WTC11 (cell line): Measurements from ENCODE around the gene OSCAR. TPM values are rescaled to one million over a fixed set of nuclear protein-coding genes. Genes with fewer than 3 reads are reported as not detected.

ENCODE experiments used
- ATAC-seq: fragments of 200-7000 bp; cut with Tn5 transposase; 2 replicates; pipeline ENCODE4 v1.10.0; 2021; ENCODE audit warnings: mild to moderate bottlenecking, moderate library complexity
- CTCF ChIA-PET: fragments of 300-600 bp; sonication (Branson Sonifier 250); formaldehyde crosslinking; loops from one replicate; lab custom pipeline; 2021; ENCODE audit warnings: antibody characterized with exemption; lab: Charles Lee
- POLR2A ChIA-PET: fragments of 350-600 bp; sonication (Branson Sonifier 250); formaldehyde crosslinking; loops from one replicate; lab custom pipeline; 2021; ENCODE audit warnings: antibody characterized with exemption; lab: Charles Lee
- DNase-seq: peaks from one replicate; pipeline ENCODE4 v3.0.0; 2021; ENCODE audit warnings: low spot score
- H3K27ac Mint-ChIP-seq: 2 replicates; pipeline ENCODE4 v1.8.0; 2021; ENCODE audit warnings: mixed read lengths
- H3K27me3 Mint-ChIP-seq: 2 replicates; pipeline ENCODE4 v1.8.0; 2021; ENCODE audit warnings: low read depth, mild to moderate bottlenecking, moderate library complexity, mixed read lengths
- H3K36me3 Mint-ChIP-seq: 2 replicates; pipeline ENCODE4 v1.8.0; 2021; ENCODE audit warnings: mixed read lengths
- H3K4me1 Mint-ChIP-seq: 2 replicates; pipeline ENCODE4 v1.8.0; 2022; ENCODE audit warnings: mixed read lengths
- H3K4me3 Mint-ChIP-seq: 2 replicates; pipeline ENCODE4 v1.8.0; 2021; ENCODE audit warnings: mild to moderate bottlenecking, moderate library complexity, mixed read lengths
- H3K9me3 Mint-ChIP-seq: 2 replicates; pipeline ENCODE4 v1.8.0; 2021; ENCODE audit warnings: mixed read lengths
- ATF1 ChIP-seq: sonication (generic); formaldehyde crosslinking; IDR thresholded peaks from 2 replicates; pipeline ENCODE4 v1.8.1; 2023; ENCODE audit warnings: mild to moderate bottlenecking, moderate library complexity, missing genetic modification reagents
- ELF4 ChIP-seq: sonication (generic); formaldehyde crosslinking; IDR thresholded peaks from 2 replicates; pipeline ENCODE4 v1.8.1; 2022; ENCODE audit warnings: low read depth, mild to moderate bottlenecking, moderate library complexity, missing genetic modification reagents
- FOXJ3 ChIP-seq: sonication (generic); formaldehyde crosslinking; IDR thresholded peaks from 2 replicates; pipeline ENCODE4 v1.9.0; 2021; ENCODE audit warnings: missing genetic modification reagents, mild to moderate bottlenecking, borderline replicate concordance
- JAZF1 ChIP-seq: fragments of 250-450 bp; sonication (Bioruptor Pico); IDR thresholded peaks from 2 replicates; pipeline ENCODE4 v1.9.0; 2021; ENCODE audit warnings: moderate library complexity, mild to moderate bottlenecking, inconsistent platforms
- NFATC4 ChIP-seq: fragments of 250-450 bp; sonication (Bioruptor Pico); IDR thresholded peaks from 2 replicates; pipeline ENCODE4 v1.9.0; 2021; ENCODE audit warnings: mild to moderate bottlenecking
- RORB ChIP-seq: fragments of 250-450 bp; sonication (Bioruptor Pico); IDR thresholded peaks from 2 replicates; pipeline ENCODE4 v1.9.0; 2021; ENCODE audit warnings: mild to moderate bottlenecking
- SP1 ChIP-seq: sonication (generic); formaldehyde crosslinking; conservative IDR thresholded peaks from 2 replicates; pipeline ENCODE4 v1.8.1; 2022; ENCODE audit warnings: missing genetic modification reagents
- TEAD4 ChIP-seq: sonication (generic); formaldehyde crosslinking; IDR thresholded peaks from 2 replicates; pipeline ENCODE4 v1.8.0; 2022; ENCODE audit warnings: mild to moderate bottlenecking, missing genetic modification reagents
- TP53 ChIP-seq: sonication (generic); formaldehyde crosslinking; IDR thresholded peaks from 2 replicates; pipeline ENCODE4 v1.8.1; 2023; ENCODE audit warnings: mild to moderate bottlenecking, missing genetic modification reagents
- ZNF121 ChIP-seq: sonication (generic); formaldehyde crosslinking; IDR thresholded peaks from 2 replicates; pipeline ENCODE4 v1.8.0; 2023; ENCODE audit warnings: missing genetic modification reagents
- total RNA-seq: library from RNA; stranded (reverse); gene quantifications from 3 replicates; pipeline ENCODE4 v1.2.3, GENCODE V29; 2021
- TF ChIP-seq, protein P1 (sequence below): sonication (generic); formaldehyde crosslinking; IDR thresholded peaks from 2 replicates; pipeline ENCODE4 v1.8.1; 2022; ENCODE audit warnings: low read depth, mild to moderate bottlenecking, moderate library complexity, missing genetic modification reagents, borderline replicate concordance
- TF ChIP-seq, protein P2 (sequence below): sonication (generic); formaldehyde crosslinking; IDR thresholded peaks from 2 replicates; pipeline ENCODE4 v1.8.1; 2023; ENCODE audit warnings: mild to moderate bottlenecking, moderate library complexity, missing genetic modification reagents
- TF ChIP-seq, protein P3 (sequence below): sonication (generic); formaldehyde crosslinking; IDR thresholded peaks from 2 replicates; pipeline ENCODE4 v1.8.1; 2022; ENCODE audit warnings: low read depth, missing genetic modification reagents, borderline replicate concordance
- TF ChIP-seq, protein P4 (sequence below): fragments of 250-450 bp; sonication (Bioruptor Pico); IDR thresholded peaks from 2 replicates; pipeline ENCODE4 v2.1.2; 2022; ENCODE audit warnings: mild to moderate bottlenecking, moderate library complexity
- TF ChIP-seq, protein P5 (sequence below): sonication (generic); formaldehyde crosslinking; IDR thresholded peaks from 2 replicates; pipeline ENCODE4 v1.8.1; 2023; ENCODE audit warnings: mild to moderate bottlenecking, missing genetic modification reagents, moderate library complexity
- TF ChIP-seq, protein P6 (sequence below): sonication (generic); formaldehyde crosslinking; IDR thresholded peaks from 2 replicates; pipeline ENCODE4 v1.8.0; 2022; ENCODE audit warnings: missing genetic modification reagents
- TF ChIP-seq, protein P7 (sequence below): sonication (generic); formaldehyde crosslinking; IDR thresholded peaks from 2 replicates; pipeline ENCODE4 v1.8.0; 2022; ENCODE audit warnings: mild to moderate bottlenecking, missing genetic modification reagents

The OSCAR gene
- total RNA-seq, 1 experiment from 2014 or later = 2.3 TPM

DNA sequence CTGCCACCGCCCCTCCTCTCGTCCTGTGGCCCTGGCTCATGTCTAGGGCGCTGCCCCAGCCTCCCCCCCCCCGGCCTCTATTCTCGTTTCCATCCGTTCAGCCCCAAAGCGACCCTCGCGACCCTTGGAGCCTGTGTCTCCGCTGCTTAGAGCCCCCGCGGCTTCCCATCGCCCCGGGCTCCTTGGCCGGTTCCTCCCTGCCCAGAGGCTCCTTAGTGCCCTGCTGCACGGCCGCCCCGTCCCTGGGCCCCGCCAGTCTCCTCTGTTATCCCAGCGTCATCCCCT, 27.8 kb upstream of the OSCAR start:
- ChIA-PET POLR2A (no interaction called here), CTCF (no interaction called here)
- Mint-ChIP-seq H3K4me1 (no peaks in the 10 kb centered on the region), H3K27me3 (no peaks in the 10 kb centered on the region), H3K9me3 (no peaks in the 10 kb centered on the region), H3K27ac (no peak overlapping the region), H3K4me3 (no peak overlapping the region), H3K36me3 (peaks cover 51% of the 10 kb centered on the region)
- DNase-seq (no peak), ATAC-seq (no peak)
- TF ChIP-seq, protein P1, sequence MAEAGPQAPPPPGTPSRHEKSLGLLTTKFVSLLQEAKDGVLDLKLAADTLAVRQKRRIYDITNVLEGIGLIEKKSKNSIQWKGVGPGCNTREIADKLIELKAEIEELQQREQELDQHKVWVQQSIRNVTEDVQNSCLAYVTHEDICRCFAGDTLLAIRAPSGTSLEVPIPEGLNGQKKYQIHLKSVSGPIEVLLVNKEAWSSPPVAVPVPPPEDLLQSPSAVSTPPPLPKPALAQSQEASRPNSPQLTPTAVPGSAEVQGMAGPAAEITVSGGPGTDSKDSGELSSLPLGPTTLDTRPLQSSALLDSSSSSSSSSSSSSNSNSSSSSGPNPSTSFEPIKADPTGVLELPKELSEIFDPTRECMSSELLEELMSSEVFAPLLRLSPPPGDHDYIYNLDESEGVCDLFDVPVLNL = no peak
- TF ChIP-seq JAZF1 (no peak), NFATC4 (CRISPR knock-in tag) (no peak), SP1 (CRISPR knock-in tag) (no peak), ZNF121 (no peak), RORB (CRISPR knock-in tag) (no peak), TEAD4 (CRISPR knock-in tag) (no peak), FOXJ3 (no peak), ATF1 (CRISPR knock-in tag) (no peak), ELF4 (CRISPR knock-in tag) (no peak), TP53 (no peak)
- TF ChIP-seq, protein P2, sequence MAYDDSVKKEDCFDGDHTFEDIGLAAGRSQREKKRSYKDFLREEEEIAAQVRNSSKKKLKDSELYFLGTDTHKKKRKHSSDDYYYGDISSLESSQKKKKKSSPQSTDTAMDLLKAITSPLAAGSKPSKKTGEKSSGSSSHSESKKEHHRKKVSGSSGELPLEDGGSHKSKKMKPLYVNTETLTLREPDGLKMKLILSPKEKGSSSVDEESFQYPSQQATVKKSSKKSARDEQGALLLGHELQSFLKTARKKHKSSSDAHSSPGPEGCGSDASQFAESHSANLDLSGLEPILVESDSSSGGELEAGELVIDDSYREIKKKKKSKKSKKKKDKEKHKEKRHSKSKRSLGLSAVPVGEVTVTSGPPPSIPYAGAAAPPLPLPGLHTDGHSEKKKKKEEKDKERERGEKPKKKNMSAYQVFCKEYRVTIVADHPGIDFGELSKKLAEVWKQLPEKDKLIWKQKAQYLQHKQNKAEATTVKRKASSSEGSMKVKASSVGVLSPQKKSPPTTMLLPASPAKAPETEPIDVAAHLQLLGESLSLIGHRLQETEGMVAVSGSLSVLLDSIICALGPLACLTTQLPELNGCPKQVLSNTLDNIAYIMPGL (CRISPR knock-in tag) = no peak
- TF ChIP-seq, protein P3, sequence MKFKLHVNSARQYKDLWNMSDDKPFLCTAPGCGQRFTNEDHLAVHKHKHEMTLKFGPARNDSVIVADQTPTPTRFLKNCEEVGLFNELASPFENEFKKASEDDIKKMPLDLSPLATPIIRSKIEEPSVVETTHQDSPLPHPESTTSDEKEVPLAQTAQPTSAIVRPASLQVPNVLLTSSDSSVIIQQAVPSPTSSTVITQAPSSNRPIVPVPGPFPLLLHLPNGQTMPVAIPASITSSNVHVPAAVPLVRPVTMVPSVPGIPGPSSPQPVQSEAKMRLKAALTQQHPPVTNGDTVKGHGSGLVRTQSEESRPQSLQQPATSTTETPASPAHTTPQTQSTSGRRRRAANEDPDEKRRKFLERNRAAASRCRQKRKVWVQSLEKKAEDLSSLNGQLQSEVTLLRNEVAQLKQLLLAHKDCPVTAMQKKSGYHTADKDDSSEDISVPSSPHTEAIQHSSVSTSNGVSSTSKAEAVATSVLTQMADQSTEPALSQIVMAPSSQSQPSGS (CRISPR knock-in tag) = no peak
- TF ChIP-seq, protein P4, sequence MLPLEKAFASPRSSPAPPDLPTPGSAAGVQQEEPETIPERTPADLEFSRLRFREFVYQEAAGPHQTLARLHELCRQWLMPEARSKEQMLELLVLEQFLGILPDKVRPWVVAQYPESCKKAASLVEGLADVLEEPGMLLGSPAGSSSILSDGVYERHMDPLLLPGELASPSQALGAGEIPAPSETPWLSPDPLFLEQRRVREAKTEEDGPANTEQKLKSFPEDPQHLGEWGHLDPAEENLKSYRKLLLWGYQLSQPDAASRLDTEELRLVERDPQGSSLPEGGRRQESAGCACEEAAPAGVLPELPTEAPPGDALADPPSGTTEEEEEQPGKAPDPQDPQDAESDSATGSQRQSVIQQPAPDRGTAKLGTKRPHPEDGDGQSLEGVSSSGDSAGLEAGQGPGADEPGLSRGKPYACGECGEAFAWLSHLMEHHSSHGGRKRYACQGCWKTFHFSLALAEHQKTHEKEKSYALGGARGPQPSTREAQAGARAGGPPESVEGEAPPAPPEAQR (CRISPR knock-in tag) = no peak
- TF ChIP-seq, protein P5, sequence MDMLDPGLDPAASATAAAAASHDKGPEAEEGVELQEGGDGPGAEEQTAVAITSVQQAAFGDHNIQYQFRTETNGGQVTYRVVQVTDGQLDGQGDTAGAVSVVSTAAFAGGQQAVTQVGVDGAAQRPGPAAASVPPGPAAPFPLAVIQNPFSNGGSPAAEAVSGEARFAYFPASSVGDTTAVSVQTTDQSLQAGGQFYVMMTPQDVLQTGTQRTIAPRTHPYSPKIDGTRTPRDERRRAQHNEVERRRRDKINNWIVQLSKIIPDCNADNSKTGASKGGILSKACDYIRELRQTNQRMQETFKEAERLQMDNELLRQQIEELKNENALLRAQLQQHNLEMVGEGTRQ (CRISPR knock-in tag) = no peak
- TF ChIP-seq, protein P6, sequence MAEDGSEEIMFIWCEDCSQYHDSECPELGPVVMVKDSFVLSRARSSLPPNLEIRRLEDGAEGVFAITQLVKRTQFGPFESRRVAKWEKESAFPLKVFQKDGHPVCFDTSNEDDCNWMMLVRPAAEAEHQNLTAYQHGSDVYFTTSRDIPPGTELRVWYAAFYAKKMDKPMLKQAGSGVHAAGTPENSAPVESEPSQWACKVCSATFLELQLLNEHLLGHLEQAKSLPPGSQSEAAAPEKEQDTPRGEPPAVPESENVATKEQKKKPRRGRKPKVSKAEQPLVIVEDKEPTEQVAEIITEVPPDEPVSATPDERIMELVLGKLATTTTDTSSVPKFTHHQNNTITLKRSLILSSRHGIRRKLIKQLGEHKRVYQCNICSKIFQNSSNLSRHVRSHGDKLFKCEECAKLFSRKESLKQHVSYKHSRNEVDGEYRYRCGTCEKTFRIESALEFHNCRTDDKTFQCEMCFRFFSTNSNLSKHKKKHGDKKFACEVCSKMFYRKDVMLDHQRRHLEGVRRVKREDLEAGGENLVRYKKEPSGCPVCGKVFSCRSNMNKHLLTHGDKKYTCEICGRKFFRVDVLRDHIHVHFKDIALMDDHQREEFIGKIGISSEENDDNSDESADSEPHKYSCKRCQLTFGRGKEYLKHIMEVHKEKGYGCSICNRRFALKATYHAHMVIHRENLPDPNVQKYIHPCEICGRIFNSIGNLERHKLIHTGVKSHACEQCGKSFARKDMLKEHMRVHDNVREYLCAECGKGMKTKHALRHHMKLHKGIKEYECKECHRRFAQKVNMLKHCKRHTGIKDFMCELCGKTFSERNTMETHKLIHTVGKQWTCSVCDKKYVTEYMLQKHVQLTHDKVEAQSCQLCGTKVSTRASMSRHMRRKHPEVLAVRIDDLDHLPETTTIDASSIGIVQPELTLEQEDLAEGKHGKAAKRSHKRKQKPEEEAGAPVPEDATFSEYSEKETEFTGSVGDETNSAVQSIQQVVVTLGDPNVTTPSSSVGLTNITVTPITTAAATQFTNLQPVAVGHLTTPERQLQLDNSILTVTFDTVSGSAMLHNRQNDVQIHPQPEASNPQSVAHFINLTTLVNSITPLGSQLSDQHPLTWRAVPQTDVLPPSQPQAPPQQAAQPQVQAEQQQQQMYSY (CRISPR knock-in tag) = no peak
- TF ChIP-seq, protein P7, sequence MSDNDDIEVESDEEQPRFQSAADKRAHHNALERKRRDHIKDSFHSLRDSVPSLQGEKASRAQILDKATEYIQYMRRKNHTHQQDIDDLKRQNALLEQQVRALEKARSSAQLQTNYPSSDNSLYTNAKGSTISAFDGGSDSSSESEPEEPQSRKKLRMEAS (CRISPR knock-in tag) = no peak
